ENCODE results near the gene NKPD1. TPM values are rescaled to one million over a fixed set of nuclear protein-coding genes. Genes with fewer than 3 reads are reported as not detected.

Gene NKPD1
- total and polyA plus RNA-seq, 2 experiments from 2014 or later: 0.24 to 1.3 TPM

DNA sequence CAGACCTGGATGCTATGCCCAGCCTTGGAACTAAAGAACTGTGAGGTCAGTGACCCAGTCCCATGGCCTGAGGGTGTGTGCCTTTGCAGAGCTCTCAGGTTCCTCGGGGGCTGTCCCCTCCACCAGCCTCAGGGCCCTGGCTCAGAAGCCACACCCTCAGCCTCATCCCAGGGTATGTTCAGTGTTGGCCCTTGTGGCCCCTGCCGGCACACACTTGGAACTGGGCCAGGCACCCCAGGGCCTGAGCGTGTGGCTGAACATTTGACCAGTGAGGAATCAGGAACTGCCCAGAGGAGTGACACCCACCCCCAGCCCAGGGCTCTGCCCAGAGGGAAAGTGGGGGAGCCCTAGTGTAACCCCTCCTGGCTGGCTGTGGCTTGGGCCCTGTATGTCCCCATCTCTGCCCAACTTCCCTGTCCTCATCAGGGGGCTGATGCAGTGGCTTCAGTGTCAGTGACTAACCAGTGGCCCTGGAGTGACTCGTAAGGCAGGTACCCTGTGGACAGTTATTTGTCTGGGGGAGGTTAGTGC is 10.0 kb downstream of the NKPD1 start:
- TF ChIP-seq JUNB (IDR thresholded peaks at IDR 0.05; ENCODE audit: unreplicated experiment) (no peak), NANOG (IDR thresholded peaks at IDR 0.05; ENCODE audit: borderline replicate concordance) (no peak), EZH2 (IDR thresholded peaks at IDR 0.05; ENCODE audit: low read depth, unreplicated experiment) (no peak), EZH2phosphoT487 (IDR thresholded peaks at IDR 0.05; ENCODE audit: unreplicated experiment) (no peak), ZNF114 (CRISPR knock-in tag; IDR thresholded peaks at IDR 0.05) (no peak), STAT1 (IDR thresholded peaks at IDR 0.05; ENCODE audit: unreplicated experiment) (no peak), POLR2AphosphoS5 (IDR thresholded peaks at IDR 0.05; ENCODE audit: low read depth) (no peak), CREB1 (CRISPR knock-in tag; IDR thresholded peaks at IDR 0.05; ENCODE audit: low read depth) (no peak)
- TF ChIP-seq, protein P1, sequence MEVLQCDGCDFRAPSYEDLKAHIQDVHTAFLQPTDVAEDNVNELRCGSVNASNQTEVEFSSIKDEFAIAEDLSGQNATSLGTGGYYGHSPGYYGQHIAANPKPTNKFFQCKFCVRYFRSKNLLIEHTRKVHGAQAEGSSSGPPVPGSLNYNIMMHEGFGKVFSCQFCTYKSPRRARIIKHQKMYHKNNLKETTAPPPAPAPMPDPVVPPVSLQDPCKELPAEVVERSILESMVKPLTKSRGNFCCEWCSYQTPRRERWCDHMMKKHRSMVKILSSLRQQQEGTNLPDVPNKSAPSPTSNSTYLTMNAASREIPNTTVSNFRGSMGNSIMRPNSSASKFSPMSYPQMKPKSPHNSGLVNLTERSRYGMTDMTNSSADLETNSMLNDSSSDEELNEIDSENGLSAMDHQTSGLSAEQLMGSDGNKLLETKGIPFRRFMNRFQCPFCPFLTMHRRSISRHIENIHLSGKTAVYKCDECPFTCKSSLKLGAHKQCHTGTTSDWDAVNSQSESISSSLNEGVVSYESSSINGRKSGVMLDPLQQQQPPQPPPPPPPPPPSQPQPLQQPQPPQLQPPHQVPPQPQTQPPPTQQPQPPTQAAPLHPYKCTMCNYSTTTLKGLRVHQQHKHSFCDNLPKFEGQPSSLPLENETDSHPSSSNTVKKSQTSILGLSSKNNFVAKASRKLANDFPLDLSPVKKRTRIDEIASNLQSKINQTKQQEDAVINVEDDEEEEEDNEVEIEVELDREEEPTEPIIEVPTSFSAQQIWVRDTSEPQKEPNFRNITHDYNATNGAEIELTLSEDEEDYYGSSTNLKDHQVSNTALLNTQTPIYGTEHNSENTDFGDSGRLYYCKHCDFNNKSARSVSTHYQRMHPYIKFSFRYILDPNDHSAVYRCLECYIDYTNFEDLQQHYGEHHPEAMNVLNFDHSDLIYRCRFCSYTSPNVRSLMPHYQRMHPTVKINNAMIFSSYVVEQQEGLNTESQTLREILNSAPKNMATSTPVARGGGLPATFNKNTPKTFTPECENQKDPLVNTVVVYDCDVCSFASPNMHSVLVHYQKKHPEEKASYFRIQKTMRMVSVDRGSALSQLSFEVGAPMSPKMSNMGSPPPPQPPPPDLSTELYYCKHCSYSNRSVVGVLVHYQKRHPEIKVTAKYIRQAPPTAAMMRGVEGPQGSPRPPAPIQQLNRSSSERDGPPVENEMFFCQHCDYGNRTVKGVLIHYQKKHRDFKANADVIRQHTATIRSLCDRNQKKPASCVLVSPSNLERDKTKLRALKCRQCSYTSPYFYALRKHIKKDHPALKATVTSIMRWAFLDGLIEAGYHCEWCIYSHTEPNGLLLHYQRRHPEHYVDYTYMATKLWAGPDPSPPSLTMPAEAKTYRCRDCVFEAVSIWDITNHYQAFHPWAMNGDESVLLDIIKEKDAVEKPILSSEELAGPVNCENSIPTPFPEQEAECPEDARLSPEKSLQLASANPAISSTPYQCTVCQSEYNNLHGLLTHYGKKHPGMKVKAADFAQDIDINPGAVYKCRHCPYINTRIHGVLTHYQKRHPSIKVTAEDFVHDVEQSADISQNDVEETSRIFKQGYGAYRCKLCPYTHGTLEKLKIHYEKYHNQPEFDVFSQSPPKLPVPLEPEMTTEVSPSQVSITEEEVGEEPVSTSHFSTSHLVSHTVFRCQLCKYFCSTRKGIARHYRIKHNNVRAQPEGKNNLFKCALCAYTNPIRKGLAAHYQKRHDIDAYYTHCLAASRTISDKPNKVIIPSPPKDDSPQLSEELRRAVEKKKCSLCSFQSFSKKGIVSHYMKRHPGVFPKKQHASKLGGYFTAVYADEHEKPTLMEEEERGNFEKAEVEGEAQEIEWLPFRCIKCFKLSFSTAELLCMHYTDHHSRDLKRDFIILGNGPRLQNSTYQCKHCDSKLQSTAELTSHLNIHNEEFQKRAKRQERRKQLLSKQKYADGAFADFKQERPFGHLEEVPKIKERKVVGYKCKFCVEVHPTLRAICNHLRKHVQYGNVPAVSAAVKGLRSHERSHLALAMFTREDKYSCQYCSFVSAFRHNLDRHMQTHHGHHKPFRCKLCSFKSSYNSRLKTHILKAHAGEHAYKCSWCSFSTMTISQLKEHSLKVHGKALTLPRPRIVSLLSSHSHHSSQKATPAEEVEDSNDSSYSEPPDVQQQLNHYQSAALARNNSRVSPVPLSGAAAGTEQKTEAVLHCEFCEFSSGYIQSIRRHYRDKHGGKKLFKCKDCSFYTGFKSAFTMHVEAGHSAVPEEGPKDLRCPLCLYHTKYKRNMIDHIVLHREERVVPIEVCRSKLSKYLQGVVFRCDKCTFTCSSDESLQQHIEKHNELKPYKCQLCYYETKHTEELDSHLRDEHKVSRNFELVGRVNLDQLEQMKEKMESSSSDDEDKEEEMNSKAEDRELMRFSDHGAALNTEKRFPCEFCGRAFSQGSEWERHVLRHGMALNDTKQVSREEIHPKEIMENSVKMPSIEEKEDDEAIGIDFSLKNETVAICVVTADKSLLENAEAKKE (CRISPR knock-in tag; IDR thresholded peaks at IDR 0.05): no peak
- TF ChIP-seq, protein P2, sequence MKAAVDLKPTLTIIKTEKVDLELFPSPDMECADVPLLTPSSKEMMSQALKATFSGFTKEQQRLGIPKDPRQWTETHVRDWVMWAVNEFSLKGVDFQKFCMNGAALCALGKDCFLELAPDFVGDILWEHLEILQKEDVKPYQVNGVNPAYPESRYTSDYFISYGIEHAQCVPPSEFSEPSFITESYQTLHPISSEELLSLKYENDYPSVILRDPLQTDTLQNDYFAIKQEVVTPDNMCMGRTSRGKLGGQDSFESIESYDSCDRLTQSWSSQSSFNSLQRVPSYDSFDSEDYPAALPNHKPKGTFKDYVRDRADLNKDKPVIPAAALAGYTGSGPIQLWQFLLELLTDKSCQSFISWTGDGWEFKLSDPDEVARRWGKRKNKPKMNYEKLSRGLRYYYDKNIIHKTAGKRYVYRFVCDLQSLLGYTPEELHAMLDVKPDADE (IDR thresholded peaks at IDR 0.05): no peak
- TF ChIP-seq, protein P3, sequence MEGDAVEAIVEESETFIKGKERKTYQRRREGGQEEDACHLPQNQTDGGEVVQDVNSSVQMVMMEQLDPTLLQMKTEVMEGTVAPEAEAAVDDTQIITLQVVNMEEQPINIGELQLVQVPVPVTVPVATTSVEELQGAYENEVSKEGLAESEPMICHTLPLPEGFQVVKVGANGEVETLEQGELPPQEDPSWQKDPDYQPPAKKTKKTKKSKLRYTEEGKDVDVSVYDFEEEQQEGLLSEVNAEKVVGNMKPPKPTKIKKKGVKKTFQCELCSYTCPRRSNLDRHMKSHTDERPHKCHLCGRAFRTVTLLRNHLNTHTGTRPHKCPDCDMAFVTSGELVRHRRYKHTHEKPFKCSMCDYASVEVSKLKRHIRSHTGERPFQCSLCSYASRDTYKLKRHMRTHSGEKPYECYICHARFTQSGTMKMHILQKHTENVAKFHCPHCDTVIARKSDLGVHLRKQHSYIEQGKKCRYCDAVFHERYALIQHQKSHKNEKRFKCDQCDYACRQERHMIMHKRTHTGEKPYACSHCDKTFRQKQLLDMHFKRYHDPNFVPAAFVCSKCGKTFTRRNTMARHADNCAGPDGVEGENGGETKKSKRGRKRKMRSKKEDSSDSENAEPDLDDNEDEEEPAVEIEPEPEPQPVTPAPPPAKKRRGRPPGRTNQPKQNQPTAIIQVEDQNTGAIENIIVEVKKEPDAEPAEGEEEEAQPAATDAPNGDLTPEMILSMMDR (conservative IDR thresholded peaks at IDR 0.05; ENCODE audit: low read depth in 2 of 2): no peak
- Mint-ChIP-seq H3K27me3 (ENCODE audit: insufficient read depth, low read depth, poor library complexity) (peaks cover 59% of the 10 kb centered on the region), H3K4me1 (peaks cover 11% of the 10 kb centered on the region), H3K36me3 (ENCODE audit: low read depth) (0 out of 3 replicates have a peak, but pooled peaks cover 3% of the 10 kb centered on the region), H3K9me3 (peaks cover 10% of the 10 kb centered on the region; the same call in 2 of the 3 replicates), H3K4me3 (no peak overlapping the region), H3K27ac (no peak overlapping the region)
- Histone ChIP-seq H3K79me2 (replicated peaks; ENCODE audit: insufficient read depth) (no peaks in the 10 kb centered on the region), H3K9me2 (ENCODE audit: insufficient read depth) (no peaks in the 10 kb centered on the region), H3K27me3 (ENCODE audit: insufficient read depth) (peaks cover 46% of the 10 kb centered on the region), H3K4me3 (no peak overlapping the region), H3K4me2 (no peak overlapping the region), H2AFZ (no peak overlapping the region), H3K36me3 (ENCODE audit: insufficient read depth) (no peaks in the 10 kb centered on the region), H3K27ac (ENCODE audit: low read depth) (no peak overlapping the region), H3K4me1 (ENCODE audit: insufficient read depth) (no peaks in the 10 kb centered on the region; the same call in 1 of the 2 replicates), H3F3A (replicated peaks; ENCODE audit: low read depth) (0 out of 2 replicates have a peak, but pooled peaks cover 9% of the 10 kb centered on the region), H4K20me1 (replicated peaks; ENCODE audit: insufficient read depth) (no peaks in the 10 kb centered on the region; the same call in 1 of the 2 replicates)
- ATAC-seq (no peak), DNase-seq (ENCODE audit: low spot score) (no peak)
